HEK293 (cell line): Measurements from ENCODE around the gene DCP1B.
A peak's percentile ranks its signal among the peaks of the same experiment; 100 is the strongest.

Experiments
- AEBP2 ChIP-seq: fragments of 450-650 bp; formaldehyde crosslinking; IDR thresholded peaks from 2 replicates; pipeline ENCODE4 v1.5.1; 2016; ENCODE audit warnings: missing biosample characterization, missing genetic modification characterization, borderline replicate concordance
- FEZF1 ChIP-seq: fragments of 450-650 bp; formaldehyde crosslinking; IDR thresholded peaks from 2 replicates; pipeline ENCODE4 v1.5.1; 2016; ENCODE audit warnings: missing biosample characterization, missing genetic modification characterization
- GLIS2 ChIP-seq: fragments of 450-650 bp; formaldehyde crosslinking; IDR thresholded peaks from 2 replicates; pipeline ENCODE4 v1.5.1; 2016; ENCODE audit warnings: missing biosample characterization, missing genetic modification characterization
- HOXC10 ChIP-seq: sonication (generic); formaldehyde crosslinking; IDR thresholded peaks from 2 replicates; pipeline ENCODE4 v1.8.1; 2023; ENCODE audit warnings: mild to moderate bottlenecking, missing genetic modification reagents
- IKZF3 ChIP-seq: fragments of 450-650 bp; IDR thresholded peaks from 2 replicates; pipeline ENCODE4 v1.5.0; 2018; ENCODE audit warnings: missing biosample characterization, mild to moderate bottlenecking, missing genetic modification characterization, moderate library complexity
- KLF9 ChIP-seq: fragments of 450-650 bp; formaldehyde crosslinking; IDR thresholded peaks from 2 replicates; pipeline ENCODE4 v1.5.1; 2016; ENCODE audit warnings: missing biosample characterization, missing genetic modification characterization, low read depth
- OSR2 ChIP-seq: fragments of 450-650 bp; formaldehyde crosslinking; IDR thresholded peaks from 2 replicates; pipeline ENCODE4 v1.5.1; 2016; ENCODE audit warnings: missing biosample characterization, missing genetic modification characterization
- PRDM1 ChIP-seq: fragments of 450-650 bp; formaldehyde crosslinking; IDR thresholded peaks from 2 replicates; pipeline ENCODE4; 2016; ENCODE audit warnings: missing biosample characterization, missing genetic modification characterization
- PRDM4 ChIP-seq: fragments of 450-650 bp; formaldehyde crosslinking; IDR thresholded peaks from 2 replicates; pipeline ENCODE4 v1.5.1; 2017; ENCODE audit warnings: missing biosample characterization, missing genetic modification characterization
- RBAK ChIP-seq: fragments of 450-650 bp; formaldehyde crosslinking; IDR thresholded peaks from 2 replicates; pipeline ENCODE4 v1.5.1; 2016; ENCODE audit warnings: missing biosample characterization, missing genetic modification characterization
- SCRT2 ChIP-seq: fragments of 450-650 bp; formaldehyde crosslinking; IDR thresholded peaks from 2 replicates; pipeline ENCODE4 v1.5.1; 2016; ENCODE audit warnings: missing biosample characterization, missing genetic modification characterization
- TSHZ1 ChIP-seq: fragments of 450-650 bp; formaldehyde crosslinking; IDR thresholded peaks from 2 replicates; pipeline ENCODE4 v1.5.1; 2016; ENCODE audit warnings: missing biosample characterization, missing genetic modification characterization, borderline replicate concordance
- ZBTB17 ChIP-seq: fragments of 450-650 bp; formaldehyde crosslinking; IDR thresholded peaks from 2 replicates; pipeline ENCODE4 v1.5.1; 2016; ENCODE audit warnings: missing biosample characterization, missing genetic modification characterization
- ZNF133 ChIP-seq: fragments of 450-650 bp; formaldehyde crosslinking; IDR thresholded peaks from 2 replicates; pipeline ENCODE4 v1.5.1; 2016; ENCODE audit warnings: missing biosample characterization, missing genetic modification characterization
- ZNF335 ChIP-seq: fragments of 450-650 bp; formaldehyde crosslinking; conservative IDR thresholded peaks from 2 replicates; pipeline ENCODE4 v1.5.1; 2016; ENCODE audit warnings: missing biosample characterization, missing genetic modification characterization
- ZNF423 ChIP-seq: fragments of 450-650 bp; formaldehyde crosslinking; IDR thresholded peaks from 2 replicates; pipeline ENCODE4 v1.5.1; 2016; ENCODE audit warnings: missing biosample characterization, missing genetic modification characterization
- ZNF449 ChIP-seq: fragments of 450-650 bp; formaldehyde crosslinking; IDR thresholded peaks from 2 replicates; pipeline ENCODE4 v1.5.1; 2017; ENCODE audit warnings: missing biosample characterization, mild to moderate bottlenecking, missing genetic modification characterization, moderate library complexity
- ZNF501 ChIP-seq: fragments of 450-650 bp; formaldehyde crosslinking; IDR thresholded peaks from 2 replicates; pipeline ENCODE4 v1.5.1; 2016; ENCODE audit warnings: missing biosample characterization, missing genetic modification characterization
- ZNF530 ChIP-seq: fragments of 450-650 bp; formaldehyde crosslinking; IDR thresholded peaks from 2 replicates; pipeline ENCODE4 v1.5.1; 2016; ENCODE audit warnings: low read depth, missing biosample characterization, missing genetic modification characterization
- ZNF544 ChIP-seq: fragments of 450-650 bp; formaldehyde crosslinking; IDR thresholded peaks from 2 replicates; pipeline ENCODE4 v1.5.0; 2017; ENCODE audit warnings: missing biosample characterization, missing genetic modification characterization
- ZNF600 ChIP-seq: fragments of 450-650 bp; formaldehyde crosslinking; IDR thresholded peaks from 2 replicates; pipeline ENCODE4 v1.5.1; 2016; ENCODE audit warnings: missing biosample characterization, missing genetic modification characterization
- ZNF621 ChIP-seq: fragments of 450-650 bp; formaldehyde crosslinking; IDR thresholded peaks from 2 replicates; pipeline ENCODE4 v1.5.1; 2017; ENCODE audit warnings: missing biosample characterization, missing genetic modification characterization
- ZNF664 ChIP-seq: fragments of 450-650 bp; formaldehyde crosslinking; IDR thresholded peaks from 2 replicates; pipeline ENCODE4 v1.5.1; 2016; ENCODE audit warnings: missing biosample characterization, missing genetic modification characterization
- ZNF747 ChIP-seq: fragments of 450-650 bp; formaldehyde crosslinking; IDR thresholded peaks from 2 replicates; pipeline ENCODE4 v1.5.1; 2016; ENCODE audit warnings: missing biosample characterization, missing genetic modification characterization
- ZNF76 ChIP-seq: fragments of 450-650 bp; formaldehyde crosslinking; IDR thresholded peaks from 2 replicates; pipeline ENCODE4; 2016; ENCODE audit warnings: low read depth, missing biosample characterization, missing genetic modification characterization, borderline replicate concordance
- ZNF777 ChIP-seq: fragments of 450-650 bp; formaldehyde crosslinking; IDR thresholded peaks from 2 replicates; pipeline ENCODE4 v1.5.1; 2017; ENCODE audit warnings: missing biosample characterization, missing genetic modification characterization, borderline replicate concordance
- ZSCAN16 ChIP-seq: fragments of 450-650 bp; formaldehyde crosslinking; IDR thresholded peaks from 2 replicates; pipeline ENCODE4 v1.5.1; 2016; ENCODE audit warnings: missing biosample characterization, missing genetic modification characterization
- TF ChIP-seq, protein P1 (sequence below): fragments of 450-650 bp; formaldehyde crosslinking; IDR thresholded peaks from 2 replicates; pipeline ENCODE4 v1.5.1; 2016; ENCODE audit warnings: missing biosample characterization, missing genetic modification characterization
- TF ChIP-seq, protein P2 (sequence below): fragments of 450-650 bp; formaldehyde crosslinking; optimal IDR thresholded peaks from 2 replicates; pipeline ENCODE3; 2016; ENCODE audit warnings: missing biosample characterization, mild to moderate bottlenecking, missing genetic modification characterization

DCP1B gene

DNA sequence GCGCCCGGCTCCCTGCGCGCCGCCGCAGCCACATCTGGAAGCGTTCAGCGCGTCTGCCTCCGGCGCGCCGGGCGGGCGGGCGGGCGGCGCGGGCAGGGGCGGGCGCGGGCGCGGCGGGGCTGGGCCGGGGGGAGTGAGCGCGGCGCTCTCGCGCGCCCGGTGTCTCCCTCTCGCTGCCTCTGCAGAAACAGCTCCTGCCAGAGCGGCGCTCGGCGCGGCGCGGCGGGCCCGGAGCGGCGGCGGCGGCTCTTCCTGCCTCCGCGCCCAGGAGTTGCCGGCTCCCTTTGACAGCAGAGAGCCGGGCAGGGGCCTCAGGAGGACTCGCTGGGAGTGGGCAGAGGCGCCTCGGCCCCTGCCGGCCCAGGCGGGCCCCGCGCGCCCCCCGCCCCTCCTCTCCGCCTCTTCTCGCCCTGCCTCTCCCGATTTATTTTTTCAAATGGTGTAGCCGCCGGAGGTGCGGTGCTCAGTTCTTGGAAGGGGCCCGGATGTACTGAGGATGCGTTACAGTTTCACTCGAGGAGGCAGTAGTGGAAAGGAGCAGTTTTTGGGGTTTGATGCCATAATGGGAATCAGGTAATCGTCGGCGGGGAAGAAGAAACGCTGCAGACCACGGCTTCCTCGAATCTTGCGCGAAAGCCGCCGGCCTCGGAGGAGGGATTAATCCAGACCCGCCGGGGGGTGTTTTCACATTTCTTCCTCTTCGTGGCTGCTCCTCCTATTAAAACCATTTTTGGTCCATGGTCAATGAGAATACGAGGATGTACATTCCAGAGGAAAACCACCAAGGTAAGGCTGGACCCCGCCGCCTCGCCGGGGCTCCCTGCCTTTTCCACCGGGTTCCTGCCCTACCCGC lies 48.8 kb upstream of the DCP1B start, which contains the start of gene CACNA1C (continued):
- TF ChIP-seq TSHZ1 (tag by site-specific recombination) (no peak), ZNF777 (0 out of 2 replicates have a peak, but pooled peaks have one; percentile 19), ZNF747 (tag by site-specific recombination) (no peak), ZBTB17 (tag by site-specific recombination) (peak; percentile 25; the same call in 1 of the 2 replicates), PRDM4 (tag by site-specific recombination) (no peak), SCRT2 (no peak), ZNF133 (tag by site-specific recombination) (no peak), FEZF1 (no peak), ZNF600 (tag by site-specific recombination) (peak; percentile 45; the same call in 1 of the 2 replicates), IKZF3 (tag by site-specific recombination) (peak; percentile 6; the same call in 1 of the 2 replicates), KLF9 (tag by site-specific recombination) (peak; percentile 16; the same call in 1 of the 2 replicates), GLIS2 (tag by site-specific recombination) (no peak), ZNF449 (tag by site-specific recombination) (no peak), ZNF423 (tag by site-specific recombination) (no peak), HOXC10 (no peak), AEBP2 (no peak), RBAK (tag by site-specific recombination) (no peak), ZSCAN16 (no peak), ZNF76 (tag by site-specific recombination) (no peak), ZNF501 (0 out of 2 replicates have a peak, but pooled peaks have one; percentile 40), ZNF664 (tag by site-specific recombination) (no peak), PRDM1 (no peak), ZNF544 (tag by site-specific recombination) (no peak), OSR2 (tag by site-specific recombination) (no peak), ZNF335 (tag by site-specific recombination) (peak; percentile 88), ZNF530 (tag by site-specific recombination) (no peak), ZNF621 (tag by site-specific recombination) (no peak)
- TF ChIP-seq, protein P1, sequence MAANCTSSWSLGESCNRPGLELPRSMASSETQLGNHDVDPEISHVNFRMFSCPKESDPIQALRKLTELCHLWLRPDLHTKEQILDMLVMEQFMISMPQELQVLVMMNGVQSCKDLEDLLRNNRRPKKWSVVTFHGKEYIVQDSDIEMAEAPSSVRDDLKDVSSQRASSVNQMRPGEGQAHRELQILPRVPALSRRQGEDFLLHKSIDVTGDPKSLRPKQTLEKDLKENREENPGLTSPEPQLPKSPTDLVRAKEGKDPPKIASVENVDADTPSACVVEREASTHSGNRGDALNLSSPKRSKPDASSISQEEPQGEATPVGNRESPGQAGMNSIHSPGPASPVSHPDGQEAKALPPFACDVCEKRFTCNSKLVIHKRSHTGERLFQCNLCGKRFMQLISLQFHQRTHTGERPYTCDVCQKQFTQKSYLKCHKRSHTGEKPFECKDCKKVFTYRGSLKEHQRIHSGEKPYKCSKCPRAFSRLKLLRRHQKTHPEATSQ, result no peak
- TF ChIP-seq, protein P2, sequence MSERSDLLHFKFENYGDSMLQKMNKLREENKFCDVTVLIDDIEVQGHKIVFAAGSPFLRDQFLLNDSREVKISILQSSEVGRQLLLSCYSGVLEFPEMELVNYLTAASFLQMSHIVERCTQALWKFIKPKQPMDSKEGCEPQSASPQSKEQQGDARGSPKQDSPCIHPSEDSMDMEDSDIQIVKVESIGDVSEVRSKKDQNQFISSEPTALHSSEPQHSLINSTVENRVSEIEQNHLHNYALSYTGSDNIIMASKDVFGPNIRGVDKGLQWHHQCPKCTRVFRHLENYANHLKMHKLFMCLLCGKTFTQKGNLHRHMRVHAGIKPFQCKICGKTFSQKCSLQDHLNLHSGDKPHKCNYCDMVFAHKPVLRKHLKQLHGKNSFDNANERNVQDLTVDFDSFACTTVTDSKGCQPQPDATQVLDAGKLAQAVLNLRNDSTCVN (tag by site-specific recombination), result peak; percentile 60
